BJ (cell line): ENCODE results near the gene TMEM69. TPM values are rescaled to one million over a fixed set of nuclear protein-coding genes. Genes with fewer than 3 reads are reported as not detected.
"Not testable (repeated sequence)": the region's sequence is repeated elsewhere in the genome, so short reads cannot be mapped to it uniquely, and the experiment has no call there.

Source experiments
- CTCF ChIA-PET: fragments of 350-600 bp; formaldehyde crosslinking; extraction: SDS; loops from one replicate; lab custom pipeline; 2021; ENCODE audit warnings: antibody characterized with exemption, inconsistent platforms; lab: Yijun Ruan, JAX
- POLR2A ChIA-PET: fragments of 300-600 bp; sonication (Branson Sonifier 250); formaldehyde crosslinking; extraction: SDS; loops from one replicate; lab custom pipeline; 2021; ENCODE audit warnings: antibody characterized with exemption; lab: Charles Lee
- DNase-seq: peaks from one replicate; pipeline ENCODE4 v3.0.0-alpha.2; 2011; ENCODE audit warnings: low read depth
- H3K27me3 ChIP-seq: 2 replicates; pipeline ENCODE4 v1.6.0; 2011; ENCODE audit warnings: low read length; ENCODE audit not compliant: control insufficient read depth, insufficient read depth
- H3K36me3 ChIP-seq: 2 replicates; pipeline ENCODE4 v1.5.1; 2011; ENCODE audit warnings: low read length; ENCODE audit not compliant: control insufficient read depth, insufficient read depth
- H3K4me3 ChIP-seq: 2 replicates; pipeline ENCODE4 v1.5.1; 2011; ENCODE audit warnings: low read depth, mild to moderate bottlenecking, control low read depth, low read length
- polyA plus RNA-seq: library from polyadenylated mRNA; depleted of rRNA; stranded (reverse); fragments of >200 nt; gene quantifications from 2 replicates; pipeline ENCODE4 v1.2.3, GENCODE V29; 2011
- TF ChIP-seq, protein P1 (sequence below): IDR thresholded peaks from 2 replicates; pipeline ENCODE4 v1.5.1; 2011; ENCODE audit warnings: low read depth, mild to moderate bottlenecking, control low read depth, inconsistent platforms, low read length, moderate library complexity; ENCODE audit not compliant: insufficient read depth

Gene TMEM69
- polyA plus RNA-seq, 1 experiment, result 37.9 TPM

DNA sequence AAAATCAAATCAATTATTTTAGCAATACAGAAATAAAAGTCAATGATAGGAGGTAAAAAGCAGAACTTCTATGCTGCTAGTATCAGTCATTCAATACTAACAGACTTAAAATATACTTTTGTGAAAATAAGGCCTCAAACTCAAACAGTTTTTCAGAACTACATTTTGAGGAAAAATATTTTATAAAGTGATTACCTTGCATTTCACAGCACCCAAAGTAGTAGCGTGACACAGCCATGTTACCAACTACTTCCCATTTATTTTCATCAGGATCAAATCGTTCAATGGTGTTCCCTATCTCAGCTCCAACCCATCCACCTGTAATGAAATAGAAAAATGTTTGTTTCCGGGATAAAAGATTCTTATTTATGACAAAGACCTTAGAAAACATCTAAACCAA is 28.7 kb downstream of the TMEM69 start:
- ChIA-PET POLR2A (no interaction called here), CTCF (no interaction called here)
- TF ChIP-seq, protein P1, sequence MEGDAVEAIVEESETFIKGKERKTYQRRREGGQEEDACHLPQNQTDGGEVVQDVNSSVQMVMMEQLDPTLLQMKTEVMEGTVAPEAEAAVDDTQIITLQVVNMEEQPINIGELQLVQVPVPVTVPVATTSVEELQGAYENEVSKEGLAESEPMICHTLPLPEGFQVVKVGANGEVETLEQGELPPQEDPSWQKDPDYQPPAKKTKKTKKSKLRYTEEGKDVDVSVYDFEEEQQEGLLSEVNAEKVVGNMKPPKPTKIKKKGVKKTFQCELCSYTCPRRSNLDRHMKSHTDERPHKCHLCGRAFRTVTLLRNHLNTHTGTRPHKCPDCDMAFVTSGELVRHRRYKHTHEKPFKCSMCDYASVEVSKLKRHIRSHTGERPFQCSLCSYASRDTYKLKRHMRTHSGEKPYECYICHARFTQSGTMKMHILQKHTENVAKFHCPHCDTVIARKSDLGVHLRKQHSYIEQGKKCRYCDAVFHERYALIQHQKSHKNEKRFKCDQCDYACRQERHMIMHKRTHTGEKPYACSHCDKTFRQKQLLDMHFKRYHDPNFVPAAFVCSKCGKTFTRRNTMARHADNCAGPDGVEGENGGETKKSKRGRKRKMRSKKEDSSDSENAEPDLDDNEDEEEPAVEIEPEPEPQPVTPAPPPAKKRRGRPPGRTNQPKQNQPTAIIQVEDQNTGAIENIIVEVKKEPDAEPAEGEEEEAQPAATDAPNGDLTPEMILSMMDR, result no peak

DNA sequence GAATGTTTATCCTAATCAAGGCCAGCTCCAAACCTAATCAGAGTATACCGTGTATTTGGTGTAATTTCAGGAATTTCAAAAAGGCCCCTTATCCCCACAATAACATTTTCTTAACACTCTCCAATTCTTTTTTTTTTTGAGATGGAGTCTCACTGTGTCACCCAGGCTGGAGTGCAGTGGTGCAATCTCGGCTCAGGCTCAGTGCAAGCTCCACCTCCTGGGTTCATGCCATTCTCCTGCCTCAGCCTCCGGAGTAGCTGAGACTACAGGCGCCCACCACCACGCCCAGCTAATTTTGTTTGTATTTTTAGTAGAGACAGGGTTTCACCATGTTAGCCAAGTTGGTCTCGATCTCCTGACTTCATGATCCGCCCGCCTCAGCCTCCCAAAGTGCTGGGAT is 29.4 kb downstream of the TMEM69 start:
- POLR2A ChIA-PET, H3K36me3 ChIP-seq: not testable (repeated sequence)

More for the DNA sequence above, 28.7 kb downstream of the TMEM69 start:
- DNase-seq, result no peak
- no peaks in the 10 kb centered on the region for H3K27me3 ChIP-seq
- H3K36me3 ChIP-seq, result peaks cover 3% of the 10 kb centered on the region
- no peak overlapping the region for H3K4me3 ChIP-seq

DNA sequence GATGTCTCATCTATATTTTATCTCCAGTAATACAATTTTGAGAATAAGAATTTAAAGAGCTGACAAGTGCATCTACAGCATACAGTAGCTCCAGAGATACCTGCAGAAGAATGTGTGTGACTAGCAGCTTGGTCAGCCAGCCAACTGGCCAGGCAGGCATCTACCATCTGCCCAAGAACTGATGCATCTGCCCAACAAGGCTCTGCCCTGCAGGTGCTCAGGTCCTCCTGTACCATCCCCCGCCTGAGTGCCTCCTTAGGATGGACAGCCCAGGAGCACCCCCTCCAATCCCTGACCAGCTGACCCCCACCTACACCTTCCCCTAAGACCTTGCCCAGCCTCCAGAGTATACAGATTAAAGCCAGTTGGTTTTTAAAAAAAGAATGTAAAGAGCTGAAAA is 30.3 kb downstream of the TMEM69 start:
- H3K27me3 ChIP-seq, result no peaks in the 10 kb centered on the region
- ChIA-PET CTCF (interaction anchor here (0.9 kb wide), 1 partner anchor 146 kb away, joined by 3 read pairs; no protein-coding TSS in a partner anchor), POLR2A (interaction anchor here (1.0 kb wide), 1 partner anchor 32 kb away, joined by 6 read pairs; the partner anchor contains the start of gene GPBP1L1)
- TF ChIP-seq, protein P1, result no peak
- no peak overlapping the region for H3K4me3 ChIP-seq
- DNase-seq, result no peak
- H3K36me3 ChIP-seq, result 0 out of 2 replicates have a peak, but pooled peaks cover 1% of the 10 kb centered on the region

More for the DNA sequence above, 29.4 kb downstream of the TMEM69 start:
- H3K27me3 ChIP-seq, DNase-seq, CTCF ChIA-PET, H3K4me3 ChIP-seq: not testable (repeated sequence)

DNA sequence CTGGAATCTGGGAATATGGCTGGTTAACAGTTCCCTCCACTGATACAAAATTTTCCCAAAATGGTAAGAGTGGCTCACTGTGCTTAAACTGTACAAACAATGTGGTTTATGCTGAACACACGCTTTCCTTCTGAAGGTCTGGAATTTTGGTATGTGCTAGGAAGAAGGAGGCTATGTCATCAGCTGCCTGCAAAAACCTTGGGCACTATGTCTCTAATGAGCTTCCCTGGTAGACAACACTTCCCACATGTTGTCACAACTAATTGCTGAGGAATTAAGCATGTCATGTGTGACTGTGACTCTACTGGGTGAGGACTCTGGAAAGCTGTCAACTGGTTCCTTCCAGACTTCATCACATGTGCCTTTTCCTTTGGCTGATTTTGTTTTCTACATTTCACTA is 33.2 kb downstream of the TMEM69 start:
- ChIA-PET POLR2A (no interaction called here), CTCF (interaction anchor here (0.6 kb wide), 1 partner anchor 72 kb away, joined by 3 read pairs; no protein-coding TSS in a partner anchor)
- TF ChIP-seq, protein P1, result no peak
- DNase-seq, result peak; percentile 45
- Histone ChIP-seq H3K36me3 (0 out of 2 replicates have a peak, but pooled peaks cover 1% of the 10 kb centered on the region), H3K4me3 (no peak overlapping the region), H3K27me3 (no peaks in the 10 kb centered on the region)

DNA sequence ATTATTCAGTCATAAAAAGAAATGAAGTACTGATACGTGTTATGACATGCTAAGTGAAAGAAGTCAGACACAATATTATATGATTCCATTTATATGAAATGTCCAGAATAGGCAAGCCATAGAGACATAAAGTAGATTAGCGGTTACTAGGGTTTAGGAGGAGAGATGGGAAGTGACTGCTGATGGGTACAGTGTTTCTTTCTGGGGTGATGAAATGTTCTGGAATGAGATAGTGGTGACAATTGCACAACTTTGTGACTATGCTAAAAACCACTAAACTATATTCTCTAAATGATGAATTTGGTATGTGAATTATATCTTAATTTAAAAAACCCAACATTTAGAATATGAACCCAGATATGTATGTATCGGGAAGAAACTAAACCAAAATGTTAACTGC is 34.8 kb downstream of the TMEM69 start:
- H3K27me3 ChIP-seq, result no peaks in the 10 kb centered on the region
- CTCF ChIA-PET, result no interaction called here
- POLR2A ChIA-PET, result no interaction called here
- DNase-seq, result no peak
- H3K36me3 ChIP-seq, result peaks cover 1% of the 10 kb centered on the region; the same call in 1 of the 2 replicates
- TF ChIP-seq, protein P1, result no peak
- no peak overlapping the region for H3K4me3 ChIP-seq
